GM19372 (cell line): ENCODE data around the gene TSPAN9.

Experiments used
- ATAC-seq: cut with Tn5 transposase; IDR thresholded peaks from one replicate; pipeline ENCODE4 v1.9.1; 2021; ENCODE audit warnings: mild to moderate bottlenecking, low read depth, moderate library complexity; ENCODE audit not compliant: unreplicated experiment

TSPAN9 gene

GRCh38 chr12:3218228-3219171, 141.3 kb downstream of the TSPAN9 start:
- no peak for ATAC-seq

- no peak for ATAC-seq
Measured at GRCh38 chr12:3219233-3219632, 142.1 kb downstream of the TSPAN9 start.

- no peak for ATAC-seq
Measured at GRCh38 chr12:3220382-3221321, 143.5 kb downstream of the TSPAN9 start.

GRCh38 chr12:3222306-3222705, 145.1 kb downstream of the TSPAN9 start:
- no peak for ATAC-seq

- ATAC-seq: no peak
Measured at GRCh38 chr12:3222979-3223378, 145.8 kb downstream of the TSPAN9 start.

- no peak for ATAC-seq
Measured at GRCh38 chr12:3223601-3224529, 146.7 kb downstream of the TSPAN9 start.

GRCh38 chr12:3224530-3224903, 147.3 kb downstream of the TSPAN9 start:
- ATAC-seq: no peak

- no peak for ATAC-seq
Measured at GRCh38 chr12:3225154-3225795, 148.1 kb downstream of the TSPAN9 start.

GRCh38 chr12:3225796-3226180, 148.6 kb downstream of the TSPAN9 start:
- no peak for ATAC-seq

- no peak for ATAC-seq
Measured at GRCh38 chr12:3226264-3226663, 149.1 kb downstream of the TSPAN9 start.

- ATAC-seq: no peak
Measured at GRCh38 chr12:3227076-3227975, 150.1 kb downstream of the TSPAN9 start.

GRCh38 chr12:3228552-3228951, 151.4 kb downstream of the TSPAN9 start:
- no peak for ATAC-seq

GRCh38 chr12:3229577-3229976, 152.4 kb downstream of the TSPAN9 start:
- ATAC-seq: no peak

GRCh38 chr12:3230758-3231375, 153.7 kb downstream of the TSPAN9 start:
- no peak for ATAC-seq

GRCh38 chr12:3231399-3231876, 154.3 kb downstream of the TSPAN9 start:
- no peak for ATAC-seq

- ATAC-seq: no peak
Measured at GRCh38 chr12:3233797-3234196, 156.6 kb downstream of the TSPAN9 start.

GRCh38 chr12:3236345-3237187, 159.4 kb downstream of the TSPAN9 start:
- no peak for ATAC-seq
